IPS-18a (cell line): ENCODE measurements around the gene AP2A2.

Source experiments
- H3K27ac ChIP-seq: one replicate; pipeline ENCODE4 v1.5.1; 2013; ENCODE audit warnings: low read length
- H3K27me3 ChIP-seq: one replicate; pipeline ENCODE4 v1.6.1; 2013; ENCODE audit warnings: mild to moderate bottlenecking, low read length; ENCODE audit not compliant: control insufficient read depth, insufficient read depth
- H3K36me3 ChIP-seq: one replicate; pipeline ENCODE4 v1.6.1; 2013; ENCODE audit warnings: low read depth, low read length; ENCODE audit not compliant: control insufficient read depth
- H3K4me1 ChIP-seq: one replicate; pipeline ENCODE4 v1.6.1; 2013; ENCODE audit warnings: low read depth, low read length; ENCODE audit not compliant: control insufficient read depth
- H3K4me3 ChIP-seq: one replicate; pipeline ENCODE4 v1.5.1; 2013; ENCODE audit warnings: low read length
- H3K9ac ChIP-seq: one replicate; pipeline ENCODE4 v1.6.1; 2013; ENCODE audit warnings: mild to moderate bottlenecking, low read length, moderate library complexity
- H3K9me3 ChIP-seq: one replicate; pipeline ENCODE4 v1.6.1; 2013; ENCODE audit warnings: low read depth, low read length; ENCODE audit not compliant: control insufficient read depth

The AP2A2 gene

GRCh38 chr11:913043-913442, 12.6 kb upstream of the AP2A2 start:
- H3K4me1 ChIP-seq: peaks cover 8% of the 10 kb centered on the region
- no peak overlapping the region for H3K4me3 ChIP-seq
- no peak overlapping the region for H3K9ac ChIP-seq
- no peak overlapping the region for H3K27ac ChIP-seq
- no peaks in the 10 kb centered on the region for H3K9me3 ChIP-seq
- no peaks in the 10 kb centered on the region for H3K27me3 ChIP-seq
- H3K36me3 ChIP-seq: no peaks in the 10 kb centered on the region

- H3K27me3 ChIP-seq: no peaks in the 10 kb centered on the region
- H3K36me3 ChIP-seq: no peaks in the 10 kb centered on the region
- no peaks in the 10 kb centered on the region for H3K9me3 ChIP-seq
- no peak overlapping the region for H3K4me3 ChIP-seq
- H3K27ac ChIP-seq: no peak overlapping the region
- no peak overlapping the region for H3K9ac ChIP-seq
- H3K4me1 ChIP-seq: peaks cover 8% of the 10 kb centered on the region
Measured at GRCh38 chr11:914204-914603, 11.5 kb upstream of the AP2A2 start.

GRCh38 chr11:914747-915501, 10.7 kb upstream of the AP2A2 start:
- Histone ChIP-seq H3K9me3 (no peaks in the 10 kb centered on the region), H3K36me3 (no peaks in the 10 kb centered on the region), H3K4me3 (no peak overlapping the region), H3K27me3 (no peaks in the 10 kb centered on the region), H3K27ac (no peak overlapping the region), H3K9ac (no peak overlapping the region), H3K4me1 (peaks cover 8% of the 10 kb centered on the region)

- Histone ChIP-seq H3K4me3 (no peak overlapping the region), H3K4me1 (no peaks in the 10 kb centered on the region), H3K9ac (no peak overlapping the region), H3K9me3 (no peaks in the 10 kb centered on the region), H3K27ac (no peak overlapping the region), H3K36me3 (no peaks in the 10 kb centered on the region), H3K27me3 (no peaks in the 10 kb centered on the region)
Measured at GRCh38 chr11:917426-917825, 8.2 kb upstream of the AP2A2 start.

- no peaks in the 10 kb centered on the region for H3K27me3 ChIP-seq
- no peaks in the 10 kb centered on the region for H3K9me3 ChIP-seq
- no peaks in the 10 kb centered on the region for H3K4me1 ChIP-seq
- peaks cover under 1% of the 10 kb centered on the region for H3K36me3 ChIP-seq
- no peak overlapping the region for H3K9ac ChIP-seq
- no peak overlapping the region for H3K27ac ChIP-seq
- H3K4me3 ChIP-seq: no peak overlapping the region
Measured at GRCh38 chr11:921921-922678, 3.6 kb upstream of the AP2A2 start.

- no peak overlapping the region for H3K27ac ChIP-seq
- no peak overlapping the region for H3K4me3 ChIP-seq
- no peaks in the 10 kb centered on the region for H3K9me3 ChIP-seq
- no peak overlapping the region for H3K9ac ChIP-seq
- H3K36me3 ChIP-seq: peaks cover 7% of the 10 kb centered on the region
- no peaks in the 10 kb centered on the region for H3K27me3 ChIP-seq
- no peaks in the 10 kb centered on the region for H3K4me1 ChIP-seq
Measured at GRCh38 chr11:923691-924405, 1.8 kb upstream of the AP2A2 start.

GRCh38 chr11:924406-925157, 1.1 kb upstream of the AP2A2 start:
- Histone ChIP-seq H3K4me3 (no peak overlapping the region), H3K36me3 (peaks cover 7% of the 10 kb centered on the region), H3K4me1 (no peaks in the 10 kb centered on the region), H3K9me3 (no peaks in the 10 kb centered on the region), H3K9ac (no peak overlapping the region), H3K27me3 (no peaks in the 10 kb centered on the region), H3K27ac (no peak overlapping the region)

GRCh38 chr11:925158-925495, 543 bp upstream of the AP2A2 start:
- no peak overlapping the region for H3K4me3 ChIP-seq
- no peak overlapping the region for H3K27ac ChIP-seq
- no peaks in the 10 kb centered on the region for H3K4me1 ChIP-seq
- H3K9ac ChIP-seq: no peak overlapping the region
- H3K27me3 ChIP-seq: no peaks in the 10 kb centered on the region
- no peaks in the 10 kb centered on the region for H3K9me3 ChIP-seq
- peaks cover 7% of the 10 kb centered on the region for H3K36me3 ChIP-seq

- H3K4me1 ChIP-seq: peaks cover 5% of the 10 kb centered on the region
- H3K27ac ChIP-seq: no peak overlapping the region
- no peaks in the 10 kb centered on the region for H3K9me3 ChIP-seq
- peaks cover 7% of the 10 kb centered on the region for H3K36me3 ChIP-seq
- H3K27me3 ChIP-seq: no peaks in the 10 kb centered on the region
- H3K9ac ChIP-seq: peak overlapping the region; percentile 18
- H3K4me3 ChIP-seq: peak overlapping the region; percentile 66
Measured at GRCh38 chr11:926341-926916, 759 bp downstream of the AP2A2 start.

- Histone ChIP-seq H3K27me3 (no peaks in the 10 kb centered on the region), H3K36me3 (peaks cover 7% of the 10 kb centered on the region), H3K27ac (no peak overlapping the region), H3K4me1 (peaks cover 15% of the 10 kb centered on the region), H3K4me3 (no peak overlapping the region), H3K9me3 (no peaks in the 10 kb centered on the region), H3K9ac (no peak overlapping the region)
Measured at GRCh38 chr11:927871-928270, 2.2 kb downstream of the AP2A2 start.

GRCh38 chr11:928786-929185, 3.1 kb downstream of the AP2A2 start:
- Histone ChIP-seq H3K27me3 (peaks cover 6% of the 10 kb centered on the region), H3K36me3 (peaks cover 7% of the 10 kb centered on the region), H3K9me3 (no peaks in the 10 kb centered on the region), H3K9ac (no peak overlapping the region), H3K27ac (no peak overlapping the region), H3K4me1 (peaks cover 21% of the 10 kb centered on the region), H3K4me3 (no peak overlapping the region)
